Measurements from ENCODE around the gene ASMTL. TPM values are rescaled to one million over a fixed set of nuclear protein-coding genes. Genes with fewer than 3 reads are reported as not detected.
"Not testable (repeated sequence)": the region's sequence is repeated elsewhere in the genome, so short reads cannot be mapped to it uniquely, and the experiment has no call there.

The ASMTL gene
- total RNA-seq, 1 donor from 2014 or later: 20.8 TPM

GRCh38 chrX:1390621-1391369, 61.9 kb downstream of the ASMTL start:
- peak; percentile 67 for DNase-seq (ENCODE audit: low spot score)

GRCh38 chrX:1389993-1390285, 62.8 kb downstream of the ASMTL start:
- no peak for DNase-seq (ENCODE audit: low spot score)

GRCh38 chrX:1389181-1389992, 63.3 kb downstream of the ASMTL start:
- DNase-seq (ENCODE audit: low spot score): peak; percentile 88

- DNase-seq (ENCODE audit: low spot score): peak; percentile 45
These were observed 64.1 kb downstream of the ASMTL start for GRCh38 chrX:1388651-1389050.

GRCh38 chrX:1387141-1387776, 65.5 kb downstream of the ASMTL start:
- DNase-seq (ENCODE audit: low spot score): peak; percentile 85

- DNase-seq (ENCODE audit: low spot score): peak; percentile 71
These were observed 66.2 kb downstream of the ASMTL start for GRCh38 chrX:1386338-1387127.

- DNase-seq (ENCODE audit: low spot score): peak; percentile 84
These were observed 67.2 kb downstream of the ASMTL start for GRCh38 chrX:1385253-1386223.

GRCh38 chrX:1384658-1385252, 68.0 kb downstream of the ASMTL start:
- peak; percentile 86 for DNase-seq (ENCODE audit: low spot score)

- peak; percentile 55 for DNase-seq (ENCODE audit: low spot score)
These were observed 72.0 kb downstream of the ASMTL start for GRCh38 chrX:1380672-1381233.

- DNase-seq (ENCODE audit: low spot score): no peak
These were observed 74.4 kb downstream of the ASMTL start for GRCh38 chrX:1378306-1378759.

- DNase-seq (ENCODE audit: low spot score): no peak
These were observed 84.4 kb downstream of the ASMTL start for GRCh38 chrX:1368385-1368698.

GRCh38 chrX:1366363-1366762, 86.3 kb downstream of the ASMTL start:
- DNase-seq (ENCODE audit: low spot score): not testable (repeated sequence)

- DNase-seq (ENCODE audit: low spot score): no peak
These were observed 90.8 kb downstream of the ASMTL start for GRCh38 chrX:1361910-1362309.

- no peak for DNase-seq (ENCODE audit: low spot score)
These were observed 91.4 kb downstream of the ASMTL start for GRCh38 chrX:1361275-1361674.

- no peak for DNase-seq (ENCODE audit: low spot score)
These were observed 92.5 kb downstream of the ASMTL start for GRCh38 chrX:1360171-1360570.

GRCh38 chrX:1359477-1359873, 93.2 kb downstream of the ASMTL start:
- DNase-seq (ENCODE audit: low spot score): no peak

- DNase-seq (ENCODE audit: low spot score): no peak
These were observed 93.8 kb downstream of the ASMTL start for GRCh38 chrX:1358793-1359476.

- DNase-seq (ENCODE audit: low spot score): no peak
These were observed 94.7 kb downstream of the ASMTL start for GRCh38 chrX:1357993-1358392.

Data from mesenteric fat pad (tissue), 1 donor.